B cell (primary cell): ENCODE data around the gene TMEM106B. TPM values are rescaled to one million over a fixed set of nuclear protein-coding genes. Genes with fewer than 3 reads are reported as not detected.

Experiments used
- ATAC-seq: fragments of 200-7000 bp; cut with Tn5 transposase; one replicate; pipeline ENCODE4 v1.10.0; 2021; ENCODE audit warnings: low read depth, mild to moderate bottlenecking, moderate number of reproducible peaks, moderate library complexity
- CTCF ChIA-PET: fragments of 350-600 bp; sonication (Branson Sonifier 250); formaldehyde crosslinking; loops from one replicate; lab custom pipeline; 2021; ENCODE audit warnings: antibody characterized with exemption, inconsistent platforms; lab: Charles Lee
- POLR2A ChIA-PET: fragments of 350-600 bp; sonication (Branson Sonifier 250); formaldehyde crosslinking; loops from one replicate; lab custom pipeline; 2021; ENCODE audit warnings: antibody characterized with exemption; lab: Charles Lee
- DNase-seq: peaks from one replicate; pipeline ENCODE4 v3.0.0; 2013
- H2AFZ ChIP-seq: 2 replicates; pipeline ENCODE4 v1.6.1; 2012; ENCODE audit warnings: mild to moderate bottlenecking, low read depth, low read length; ENCODE audit not compliant: insufficient read depth, poor library complexity, severe bottlenecking
- H3K27ac ChIP-seq, 2 donors: 1 replicate in 1 of 2; 2 replicates in 1 of 2; pipeline ENCODE4 v1.5.1; 2012 to 2013; ENCODE audit warnings: low read length in 2 of 2, mild to moderate bottlenecking in 2 of 2, moderate library complexity in 1 of 2
- H3K27me3 ChIP-seq, 4 experiments: fragments of 200-600 bp in 1 of 4; sonication (generic) in 1 of 4; replicated peaks in 1 of 4; 1 replicate in 2 of 4; 2 replicates in 2 of 4; pipeline versions ENCODE4 v1.6.1 to v1.7.0; 2013 to 2016; ENCODE audit warnings: low read length in 3 of 4, mild to moderate bottlenecking in 2 of 4, mixed read lengths in 1 of 4, moderate library complexity in 1 of 4; ENCODE audit not compliant: insufficient read depth in 4 of 4, control insufficient read depth in 3 of 4; ENCODE audit errors: control extremely low read depth in 1 of 4
- H3K36me3 ChIP-seq, 2 experiments: replicated peaks in 1 of 2; 1 replicate in 1 of 2; 2 replicates in 1 of 2; pipeline versions ENCODE4 v1.6.1 to v1.7.1; 2013; ENCODE audit warnings: low read length in 1 of 2; ENCODE audit not compliant: insufficient read depth in 2 of 2, control insufficient read depth in 1 of 2; ENCODE audit errors: control extremely low read depth in 1 of 2, extremely low read depth in 1 of 2
- H3K4me1 ChIP-seq, 2 donors: fragments of 200-600 bp in 1 of 2; sonication (generic) in 1 of 2; 1 replicate in 1 of 2; 2 replicates in 1 of 2; pipeline versions ENCODE4 v1.5.1 to v1.6.1; 2013 to 2017; ENCODE audit warnings: low read length in 2 of 2; ENCODE audit not compliant: control insufficient read depth in 2 of 2, insufficient read depth in 2 of 2
- H3K4me2 ChIP-seq: replicated peaks from 2 replicates; pipeline ENCODE3; 2012; ENCODE audit warnings: mild to moderate bottlenecking, low read depth, low read length; ENCODE audit not compliant: poor library complexity, severe bottlenecking
- H3K4me3 ChIP-seq, 5 experiments: fragments of 200-600 bp in 1 of 5; sonication (generic) in 1 of 5; 1 replicate in 3 of 5; 2 replicates in 2 of 5; pipeline versions ENCODE4 v1.5.1 to v1.7.0; 2011 to 2016; ENCODE audit warnings: low read length in 4 of 5, mild to moderate bottlenecking in 4 of 5, low read depth in 2 of 5, control low read depth in 1 of 5, moderate library complexity in 1 of 5; ENCODE audit not compliant: insufficient read depth in 1 of 5; ENCODE audit errors: control extremely low read depth in 1 of 5, extremely low read depth in 1 of 5
- H3K79me2 ChIP-seq: fragments of 200-600 bp; sonication (generic); one replicate; pipeline ENCODE4 v1.6.0; 2016; ENCODE audit warnings: low read length; ENCODE audit not compliant: control insufficient read depth, insufficient read depth
- H3K9ac ChIP-seq: fragments of 200-600 bp; sonication (generic); 2 replicates; pipeline ENCODE4 v1.6.1; 2017; ENCODE audit warnings: mild to moderate bottlenecking, low read length, moderate library complexity
- H3K9me3 ChIP-seq, 3 donors: one replicate each; pipeline versions ENCODE4 v1.6.1 to v1.7.1; 2013; ENCODE audit warnings: low read length in 2 of 3; ENCODE audit not compliant: control insufficient read depth in 2 of 3, insufficient read depth in 1 of 3; ENCODE audit errors: control extremely low read depth in 1 of 3
- H4K20me1 ChIP-seq: 2 replicates; pipeline ENCODE4 v1.6.0; 2012; ENCODE audit warnings: mild to moderate bottlenecking, low read length; ENCODE audit not compliant: insufficient read depth, control insufficient read depth, poor library complexity, severe bottlenecking
- H3K27ac Mint-ChIP-seq: one replicate; pipeline ENCODE4 v1.8.0; 2021; ENCODE audit warnings: mixed read lengths
- H3K27me3 Mint-ChIP-seq: one replicate; pipeline ENCODE4 v1.8.0; 2021; ENCODE audit warnings: mixed read lengths
- H3K4me1 Mint-ChIP-seq: one replicate; pipeline ENCODE4 v1.8.0; 2021; ENCODE audit warnings: mixed read lengths
- H3K4me3 Mint-ChIP-seq: one replicate; pipeline ENCODE4 v1.8.0; 2021; ENCODE audit warnings: mixed read lengths
- H3K9me3 Mint-ChIP-seq: one replicate; pipeline ENCODE4 v1.8.0; 2022; ENCODE audit warnings: mixed read lengths; ENCODE audit not compliant: insufficient read depth
- EZH2 ChIP-seq: IDR thresholded peaks from 2 replicates; pipeline ENCODE4 v1.6.1; 2012; ENCODE audit warnings: borderline replicate concordance, low read depth, mild to moderate bottlenecking, moderate library complexity, low read length; ENCODE audit not compliant: insufficient read depth, poor library complexity, severe bottlenecking
- WGBS: methylation state at CpG from one replicate; pipeline ENCODE4 v1.1.5; 2013; ENCODE audit warnings: missing lambda C conversion rate; ENCODE audit not compliant: insufficient coverage; 5-methylcytosine and 5-hydroxymethylcytosine counted together
- intact Hi-C: fragments of 100-400 bp; cut with micrococcal nuclease; formaldehyde crosslinking; loops from one replicate; pipeline ENCODE4 v1.10.0; 2022
- polyA plus RNA-seq: library from polyadenylated mRNA; depleted of rRNA; stranded (reverse); fragments of >200 nt; gene quantifications from 2 replicates; pipeline ENCODE4 v1.2.3, GENCODE V29; 2012
- total RNA-seq, 2 donors: library from RNA; stranded (reverse); fragments of 120-200 nt in 1 of 2; gene quantifications; 1 replicate in 1 of 2; 2 replicates in 1 of 2; pipeline versions ENCODE4 v1.2.3 to v1.2.4, GENCODE V29; 2013 to 2022
- TF ChIP-seq, protein P1 (sequence below): fragments of 200-600 bp; IDR thresholded peaks from one replicate; pipeline ENCODE4 v1.8.0; 2022; ENCODE audit warnings: antibody characterized with exemption, mild to moderate bottlenecking

The TMEM106B gene
- total and polyA plus RNA-seq, 2 donors (not counting 1 experiment from before 2014, with no cell fraction given), result 8.4 to 28.3 TPM

DNA sequence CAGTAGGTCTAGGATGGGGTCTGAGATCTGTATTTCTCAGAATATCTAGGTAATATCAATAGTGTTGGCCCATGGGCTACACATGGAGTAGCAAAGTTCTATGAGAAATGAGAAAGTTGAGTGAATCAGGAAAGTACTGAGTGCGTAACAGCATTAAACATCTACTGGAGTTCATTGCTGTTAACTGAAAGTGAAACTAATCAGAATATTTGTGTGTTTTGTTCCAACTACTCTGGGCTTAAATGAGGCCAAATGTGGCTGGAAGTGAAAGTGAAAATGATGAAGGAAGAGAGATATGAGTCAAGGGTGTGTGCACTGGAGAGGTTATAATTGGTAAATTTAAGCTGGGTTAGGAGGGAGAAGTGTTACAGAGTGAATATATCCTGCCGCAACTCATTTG lies 46.5 kb downstream of the TMEM106B start:
- Histone ChIP-seq H3K27ac (peak overlapping the region; percentile 48 to 61), H3K4me3 (peak overlapping the region; percentile 4 to 63 (median 36)), H2AFZ (peak overlapping the region; percentile 74), H3K4me2 (peak overlapping the region; percentile 71), H3K27me3 (no peaks in the 10 kb centered on the region), H3K9me3 (no peaks in the 10 kb centered on the region), H3K79me2 (no peaks in the 10 kb centered on the region), H3K4me1 (peaks cover 15 to 16% of the 10 kb centered on the region in 2 donors), H4K20me1 (no peaks in the 10 kb centered on the region), H3K36me3 (no peaks in the 10 kb centered on the region), H3K9ac (peak overlapping the region; percentile 60)
- no peaks in the 10 kb centered on the region for H3K27me3 Mint-ChIP-seq
- ATAC-seq, result peak; percentile 97
- no peak overlapping the region for H3K4me3 Mint-ChIP-seq
- no peaks in the 10 kb centered on the region for H3K9me3 Mint-ChIP-seq
- CTCF ChIA-PET, result interaction anchor here (1.0 kb wide), 1 partner anchor 47 kb away, joined by 4 read pairs; the partner anchor contains the start of gene TMEM106B
- peak; percentile 77 for DNase-seq
- WGBS, result 22% methylated on average over 1 of the region's 2 CpGs
- TF ChIP-seq, protein P1, sequence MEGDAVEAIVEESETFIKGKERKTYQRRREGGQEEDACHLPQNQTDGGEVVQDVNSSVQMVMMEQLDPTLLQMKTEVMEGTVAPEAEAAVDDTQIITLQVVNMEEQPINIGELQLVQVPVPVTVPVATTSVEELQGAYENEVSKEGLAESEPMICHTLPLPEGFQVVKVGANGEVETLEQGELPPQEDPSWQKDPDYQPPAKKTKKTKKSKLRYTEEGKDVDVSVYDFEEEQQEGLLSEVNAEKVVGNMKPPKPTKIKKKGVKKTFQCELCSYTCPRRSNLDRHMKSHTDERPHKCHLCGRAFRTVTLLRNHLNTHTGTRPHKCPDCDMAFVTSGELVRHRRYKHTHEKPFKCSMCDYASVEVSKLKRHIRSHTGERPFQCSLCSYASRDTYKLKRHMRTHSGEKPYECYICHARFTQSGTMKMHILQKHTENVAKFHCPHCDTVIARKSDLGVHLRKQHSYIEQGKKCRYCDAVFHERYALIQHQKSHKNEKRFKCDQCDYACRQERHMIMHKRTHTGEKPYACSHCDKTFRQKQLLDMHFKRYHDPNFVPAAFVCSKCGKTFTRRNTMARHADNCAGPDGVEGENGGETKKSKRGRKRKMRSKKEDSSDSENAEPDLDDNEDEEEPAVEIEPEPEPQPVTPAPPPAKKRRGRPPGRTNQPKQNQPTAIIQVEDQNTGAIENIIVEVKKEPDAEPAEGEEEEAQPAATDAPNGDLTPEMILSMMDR, result no peak
- no peak for TF ChIP-seq EZH2
- H3K4me1 Mint-ChIP-seq, result no peaks in the 10 kb centered on the region
- POLR2A ChIA-PET, result no interaction called here
- intact Hi-C loops, result loop anchor here (1.0 to 2.0 kb wide), 3 partner anchors 17 to 430 kb away; partner anchors contain the start of genes ARL4A and TMEM106B
- no peak overlapping the region for H3K27ac Mint-ChIP-seq

DNA sequence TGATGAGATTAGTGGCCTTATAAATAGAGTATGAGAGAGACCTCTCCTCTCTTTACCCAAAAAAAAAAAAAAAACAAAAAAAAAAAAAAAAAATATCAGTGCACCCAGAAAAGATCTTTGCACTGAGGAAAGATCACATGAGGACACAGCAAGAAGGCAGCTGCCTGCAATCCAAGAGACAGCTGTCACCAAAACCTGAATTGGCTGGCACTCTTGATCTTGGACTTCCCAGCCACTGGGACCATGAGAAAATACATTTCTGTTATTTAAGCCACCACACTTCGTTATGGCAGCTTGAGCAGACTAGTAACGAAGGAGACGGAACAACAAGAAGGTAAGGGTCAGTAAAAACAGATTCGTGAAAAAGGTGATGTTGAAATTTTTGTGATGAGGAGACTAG lies 47.0 kb downstream of the TMEM106B start:
- H3K27me3 ChIP-seq, result no peaks in the 10 kb centered on the region
- H3K27ac ChIP-seq, result no peak overlapping the region
- no peaks in the 10 kb centered on the region for H3K4me1 Mint-ChIP-seq
- H4K20me1 ChIP-seq, result no peaks in the 10 kb centered on the region
- H3K36me3 ChIP-seq, result no peaks in the 10 kb centered on the region
- WGBS, result 100% methylated on average over 4 of the region's 4 CpGs
- no peaks in the 10 kb centered on the region for H3K9me3 ChIP-seq
- H3K4me1 ChIP-seq, result peaks cover 15 to 16% of the 10 kb centered on the region in 2 donors
- peak overlapping the region in 3 of 5 experiments; percentile 36 to 63 (median 37) for H3K4me3 ChIP-seq
- peak overlapping the region; percentile 74 for H2AFZ ChIP-seq
- no peaks in the 10 kb centered on the region for H3K27me3 Mint-ChIP-seq
- no peak for ATAC-seq
- DNase-seq, result no peak
- CTCF ChIA-PET, result interaction anchor here (1.0 kb wide), 1 partner anchor 47 kb away, joined by 4 read pairs; the partner anchor contains the start of gene TMEM106B
- no peak overlapping the region for H3K27ac Mint-ChIP-seq
- peak overlapping the region; percentile 71 for H3K4me2 ChIP-seq
- POLR2A ChIA-PET, result no interaction called here
- no peak overlapping the region for H3K4me3 Mint-ChIP-seq
- H3K9me3 Mint-ChIP-seq, result no peaks in the 10 kb centered on the region
- no peaks in the 10 kb centered on the region for H3K79me2 ChIP-seq
- H3K9ac ChIP-seq, result peak overlapping the region; percentile 60
- TF ChIP-seq EZH2, result no peak
- TF ChIP-seq, protein P1, result no peak
- intact Hi-C loops, result no loop called here
